Measurements from ENCODE around the gene ALKAL2. TPM values are rescaled to one million over a fixed set of nuclear protein-coding genes. Genes with fewer than 3 reads are reported as not detected.

Gene ALKAL2
- total RNA-seq, 1 donor from 2014 or later: 0.93 TPM

DNA sequence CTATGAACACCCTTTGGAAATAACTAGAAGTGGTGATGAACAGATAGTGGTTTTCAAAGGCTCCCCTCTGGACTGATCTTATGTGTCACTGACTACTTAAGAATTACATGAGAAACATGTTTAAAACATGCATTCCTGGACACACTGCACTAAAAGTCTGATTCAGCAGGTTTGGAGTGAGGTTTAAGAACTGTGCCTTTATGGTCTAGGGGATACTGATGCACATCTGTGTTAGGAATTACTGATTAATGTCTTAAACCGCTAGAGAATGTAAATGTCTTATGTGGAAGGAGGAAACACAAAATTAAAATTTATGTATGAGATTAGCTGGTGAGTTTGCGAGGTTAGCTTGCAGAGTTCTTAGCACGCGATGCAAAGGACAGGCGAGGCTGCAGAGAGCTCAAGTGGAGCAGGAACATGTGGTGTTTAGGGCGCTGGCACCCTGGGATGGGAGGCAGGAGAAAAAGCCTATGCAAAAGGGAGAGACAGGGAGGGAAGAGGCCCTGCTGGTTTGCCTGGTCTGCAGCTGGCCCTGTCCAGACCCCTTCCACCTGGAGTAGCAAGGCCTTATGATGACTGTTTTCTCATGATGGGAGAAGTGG lies 35.8 kb downstream of the ALKAL2 start:
- no peak for DNase-seq (ENCODE audit: extremely low read depth, low read depth, low spot score)

DNA sequence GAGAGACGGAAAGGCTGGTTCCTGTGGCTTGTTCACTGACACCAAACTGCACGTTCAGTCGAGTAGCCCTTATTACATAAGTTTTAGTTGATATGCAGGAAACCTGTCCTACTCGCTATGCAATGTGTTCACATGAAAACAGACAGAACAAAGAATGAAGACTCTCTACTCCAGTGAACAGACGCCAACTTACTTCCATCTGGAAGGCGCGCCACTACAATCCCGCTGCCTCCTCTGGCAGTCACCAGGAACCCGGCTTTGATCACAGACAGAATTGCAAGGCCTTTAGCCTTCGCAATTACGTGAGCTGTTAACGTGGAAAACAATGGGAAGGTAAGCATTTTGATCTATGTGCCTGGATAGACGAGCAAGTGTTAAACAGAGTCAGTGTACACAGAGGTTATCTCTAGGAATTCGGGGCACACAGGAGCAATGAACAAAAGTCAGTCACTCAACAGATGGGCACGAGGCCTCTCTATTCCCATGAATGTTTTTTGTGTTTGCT lies 38.3 kb downstream of the ALKAL2 start:
- DNase-seq (ENCODE audit: extremely low read depth, low read depth, low spot score): no peak

DNA sequence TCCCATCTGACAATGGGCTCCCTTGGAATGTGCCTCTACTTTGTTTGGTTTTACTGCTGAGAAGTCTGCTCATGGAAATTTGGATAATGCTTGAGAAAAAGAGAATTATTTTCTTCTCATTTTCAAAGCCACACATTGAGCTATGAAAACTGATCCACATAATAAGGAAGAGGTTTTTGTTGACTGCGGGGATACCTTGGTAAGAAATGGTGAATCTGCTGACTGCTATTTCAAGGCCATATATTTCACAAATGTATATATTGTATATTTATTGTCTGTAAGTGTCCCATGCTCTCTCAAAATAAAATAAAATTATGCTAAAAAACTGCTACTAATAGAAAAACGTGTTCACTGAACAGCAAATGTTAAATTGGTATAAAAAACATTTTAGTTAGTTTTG lies 39.2 kb downstream of the ALKAL2 start:
- DNase-seq (ENCODE audit: extremely low read depth, low read depth, low spot score): no peak

DNA sequence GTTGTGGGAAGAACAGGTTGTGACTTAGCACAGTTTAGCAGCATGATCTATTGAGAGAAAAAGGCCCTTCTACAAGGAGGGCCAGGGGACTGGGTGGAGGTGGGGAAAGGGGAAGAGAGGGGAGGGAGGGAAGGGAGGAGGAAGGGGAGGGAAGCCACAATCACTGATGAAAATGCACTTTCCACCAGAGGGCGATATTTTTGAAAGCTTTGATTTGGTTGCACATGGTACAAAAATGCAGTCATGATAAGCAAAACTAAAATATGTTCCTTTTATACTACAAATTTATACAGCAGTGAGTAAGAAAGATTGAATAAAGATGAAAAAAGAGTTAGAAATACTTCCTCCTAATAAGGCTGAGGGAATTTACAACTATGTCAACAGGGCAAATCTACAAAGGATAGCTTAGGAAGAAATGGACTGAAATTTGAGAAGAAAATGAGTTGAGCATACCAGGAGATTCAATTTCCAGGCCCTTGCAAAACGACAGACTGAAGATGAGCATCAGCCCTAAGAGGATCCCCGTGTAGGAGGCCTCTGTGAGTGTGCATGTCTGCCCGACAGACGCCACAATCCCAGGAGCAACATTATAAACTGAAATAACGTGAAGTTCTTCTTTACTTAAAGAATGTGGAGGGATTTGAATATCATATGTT lies 41.3 kb downstream of the ALKAL2 start:
- DNase-seq (ENCODE audit: extremely low read depth, low read depth, low spot score): peak; percentile 36

DNA sequence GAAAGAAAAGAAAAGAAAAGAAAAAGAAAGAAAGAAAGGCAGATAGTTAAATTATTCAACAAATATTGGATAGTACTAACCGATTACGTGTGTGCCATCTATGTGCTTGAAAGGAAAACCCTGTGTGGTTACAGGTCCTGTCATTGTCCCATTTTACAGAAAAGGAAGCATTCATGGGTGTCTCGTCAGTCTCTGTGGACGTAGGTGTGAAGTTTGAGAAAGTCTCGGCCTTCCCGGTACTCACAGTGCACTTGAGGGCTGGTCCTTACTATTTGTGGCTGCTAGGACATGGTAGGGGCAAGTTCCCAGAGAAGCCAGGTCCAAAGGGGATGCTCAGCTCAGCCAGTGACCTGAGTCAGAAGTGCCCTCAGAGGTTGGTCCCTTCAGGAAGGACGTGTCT lies 43.3 kb downstream of the ALKAL2 start:
- DNase-seq (ENCODE audit: extremely low read depth, low read depth, low spot score): no peak

DNA sequence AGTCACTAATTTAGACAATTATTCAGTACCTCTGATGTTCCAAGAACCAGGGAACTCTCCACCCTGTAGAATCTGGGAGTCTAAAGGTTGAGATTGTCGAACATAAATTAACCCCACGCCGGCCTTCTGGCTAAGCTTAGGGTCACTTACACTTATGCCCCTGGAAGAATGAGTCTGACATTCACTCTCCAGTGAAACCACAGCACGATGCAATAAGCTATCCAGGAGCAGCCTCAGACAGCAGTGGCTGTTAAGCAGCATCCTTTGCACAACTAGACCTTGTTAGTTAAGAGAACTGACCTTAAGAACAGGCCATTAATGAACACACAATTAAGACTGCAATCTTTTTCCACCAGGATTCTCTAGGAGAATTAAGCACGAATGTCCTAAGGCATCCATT lies 49.0 kb downstream of the ALKAL2 start:
- no peak for DNase-seq (ENCODE audit: extremely low read depth, low read depth, low spot score)

DNA sequence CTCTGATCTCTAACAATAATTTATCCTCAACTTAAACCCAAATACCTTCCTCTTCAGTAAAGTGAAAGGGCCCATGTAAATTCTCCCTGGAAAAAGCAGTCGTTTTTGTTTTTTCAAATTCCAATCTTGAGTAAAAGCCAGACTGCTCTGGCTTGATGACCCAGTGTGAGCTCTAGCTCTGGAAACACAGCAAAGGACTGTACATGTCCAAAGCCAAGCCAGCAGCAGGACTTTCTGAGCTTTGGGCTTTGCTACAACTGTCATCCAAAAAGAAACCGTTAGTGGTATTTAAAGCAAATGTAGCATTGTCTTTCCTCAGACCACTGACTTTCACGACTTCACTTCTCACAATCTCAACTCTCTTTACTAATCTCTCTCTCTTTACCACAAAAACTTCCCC lies 49.5 kb downstream of the ALKAL2 start:
- DNase-seq (ENCODE audit: extremely low read depth, low read depth, low spot score): no peak

DNA sequence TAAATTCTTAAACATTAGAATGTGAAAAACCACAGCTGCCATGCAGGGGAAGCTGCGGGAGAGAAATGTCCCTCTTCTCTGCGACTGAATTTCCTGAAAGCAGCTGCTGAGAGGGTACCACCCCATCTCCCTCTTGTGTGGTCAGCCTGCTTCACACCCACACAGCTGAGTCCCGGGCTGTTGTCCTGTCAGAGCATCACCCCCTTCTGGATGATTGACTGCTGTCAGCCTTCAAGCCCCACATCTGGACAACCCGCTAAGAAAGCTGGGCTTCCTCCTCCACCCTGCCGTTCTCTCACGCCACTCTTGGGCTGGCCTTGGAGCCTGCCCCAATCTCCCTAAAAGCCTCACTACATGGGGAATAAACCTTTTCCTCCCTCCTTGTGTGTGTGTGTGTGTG lies 50.0 kb downstream of the ALKAL2 start:
- no peak for DNase-seq (ENCODE audit: extremely low read depth, low read depth, low spot score)

DNA sequence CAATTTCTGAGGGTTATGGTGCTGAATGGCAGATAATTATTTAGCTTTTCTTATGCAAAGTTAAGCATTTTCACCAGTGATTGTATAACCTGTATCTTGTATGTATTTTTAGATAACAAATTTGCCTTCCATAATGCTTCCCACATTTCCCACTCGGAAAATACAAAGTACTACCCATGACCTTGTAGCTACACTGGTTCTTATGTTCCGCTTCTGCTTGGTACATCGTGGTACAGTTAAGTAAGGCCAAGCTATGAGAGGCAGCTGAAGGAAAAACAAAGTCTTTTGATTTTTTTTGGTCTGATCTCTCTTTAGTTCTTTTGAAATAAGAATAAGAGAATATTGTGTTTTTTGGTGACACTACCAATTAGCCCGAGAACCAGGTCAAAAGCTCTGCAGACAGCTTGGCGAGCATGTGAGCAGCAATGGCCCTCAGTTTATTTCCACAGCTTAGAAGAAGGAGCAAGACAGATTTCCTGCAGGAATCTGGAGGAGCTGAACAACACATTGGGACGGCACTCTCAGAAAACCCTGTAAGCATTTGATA lies 50.8 kb downstream of the ALKAL2 start:
- no peak for DNase-seq (ENCODE audit: extremely low read depth, low read depth, low spot score)

DNA sequence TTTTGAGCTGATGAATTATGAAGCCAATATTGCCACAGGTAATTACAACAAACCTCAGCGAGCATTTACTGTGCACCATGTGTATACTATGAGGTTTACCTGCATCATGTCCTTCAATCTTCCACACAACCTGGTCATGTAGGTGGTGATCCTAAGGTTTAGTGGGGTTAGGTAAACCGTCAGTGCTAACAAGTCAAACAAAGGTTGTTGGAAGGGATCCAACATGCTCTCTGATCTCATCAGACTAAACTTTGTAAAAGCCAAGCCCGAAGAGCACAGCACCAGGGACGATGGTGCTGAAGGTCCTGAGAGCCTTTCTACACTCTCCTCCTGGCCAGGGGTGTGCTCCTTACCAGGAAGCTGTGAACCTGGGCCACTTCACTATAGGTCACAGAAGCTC lies 53.5 kb downstream of the ALKAL2 start:
- DNase-seq (ENCODE audit: extremely low read depth, low read depth, low spot score): no peak

DNA sequence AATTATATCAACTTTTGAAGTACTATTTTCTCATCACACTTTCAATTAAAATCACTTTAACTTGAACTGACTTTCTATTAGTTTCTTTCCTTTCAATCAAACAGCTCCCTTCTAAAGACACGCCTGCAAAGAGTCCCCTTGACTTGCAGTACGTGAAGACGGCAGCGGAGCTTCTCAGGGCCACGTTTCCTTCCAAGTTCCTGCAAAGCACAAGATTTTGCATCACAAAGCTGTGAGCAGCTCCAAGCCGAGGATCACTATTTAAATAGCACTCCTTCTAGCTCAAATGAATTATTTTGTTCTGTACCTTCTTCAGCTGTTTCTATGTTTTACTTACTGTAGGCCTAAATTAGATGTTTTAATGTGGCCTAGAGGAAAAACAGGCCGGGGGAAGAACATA lies 54.9 kb downstream of the ALKAL2 start:
- no peak for DNase-seq (ENCODE audit: extremely low read depth, low read depth, low spot score)

DNA sequence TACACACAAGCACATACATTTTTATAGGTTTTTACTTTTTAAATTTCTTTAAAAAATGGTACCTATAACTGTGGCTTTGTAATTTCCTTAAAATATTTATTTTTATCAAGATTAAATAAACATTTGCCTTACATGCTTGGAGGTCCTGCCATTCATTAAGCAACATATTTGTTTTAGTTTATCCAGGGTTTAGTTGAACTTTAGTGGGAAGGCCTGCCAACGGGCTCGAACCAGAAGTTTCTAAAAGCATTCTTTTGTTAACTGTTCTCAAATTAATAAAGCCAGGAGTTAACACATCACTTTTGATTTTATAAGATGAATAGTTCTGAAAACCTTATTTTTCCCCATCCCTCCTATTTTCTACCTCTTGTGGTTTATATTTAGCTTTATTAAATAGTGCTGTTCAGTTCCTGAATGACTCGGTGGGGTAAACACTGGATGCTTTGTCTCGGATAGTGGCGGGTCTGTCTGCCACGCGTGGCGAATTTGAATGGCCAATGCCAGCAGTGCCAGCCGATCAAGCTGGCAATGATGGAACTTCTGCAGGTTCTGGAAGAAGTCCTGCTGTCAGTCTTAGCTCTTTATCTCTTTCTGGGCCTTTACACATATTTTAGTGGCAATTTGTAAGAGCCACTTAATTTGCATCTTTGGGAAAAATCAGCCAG lies 56.2 kb downstream of the ALKAL2 start:
- no peak for DNase-seq (ENCODE audit: extremely low read depth, low read depth, low spot score)

Other genes with a start within 250 kb of the ALKAL2 start
- gene FAM110C, start 241.6 kb downstream of the ALKAL2 start, total RNA-seq: 0.34 TPM in 1 of 2 replicates, not detected in the other
- 14.6 and 22.5 TPM in 2 replicates for gene SH3YL1, start 24.1 kb downstream of the ALKAL2 start, total RNA-seq
- 84.5 and 88.9 TPM in 2 replicates for gene ACP1, start 23.1 kb downstream of the ALKAL2 start, total RNA-seq

Data from glomerular endothelial cell (primary cell).